Esophagus mucosa (tissue), 1 donor: ENCODE measurements around the gene CCDC195. TPM values are rescaled to one million over a fixed set of nuclear protein-coding genes. Genes with fewer than 3 reads are reported as not detected.
A peak's percentile ranks its signal among the peaks of the same experiment; 100 is the strongest.

Source experiments
- ATAC-seq: fragments of 200-7000 bp; cut with Tn5 transposase; one replicate; pipeline ENCODE4 v1.9.1; 2020
- total RNA-seq: library from RNA; stranded (reverse); gene quantifications from one replicate; pipeline ENCODE4 v1.2.4, GENCODE V29; 2023
- donor health status: DM: yes; HTN: yes; CAD: no.

The CCDC195 gene, protein sequence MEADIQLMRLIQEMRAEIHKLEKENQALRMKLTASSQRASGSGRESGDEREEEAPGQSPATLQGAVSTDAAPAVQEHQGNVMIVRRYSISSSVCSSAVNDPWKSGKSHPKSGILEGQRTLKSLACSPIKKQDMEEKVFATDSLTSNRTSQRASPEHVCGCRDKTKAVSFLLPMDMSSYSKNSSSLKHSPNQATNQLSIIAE
- not detected for total RNA-seq

DNA sequence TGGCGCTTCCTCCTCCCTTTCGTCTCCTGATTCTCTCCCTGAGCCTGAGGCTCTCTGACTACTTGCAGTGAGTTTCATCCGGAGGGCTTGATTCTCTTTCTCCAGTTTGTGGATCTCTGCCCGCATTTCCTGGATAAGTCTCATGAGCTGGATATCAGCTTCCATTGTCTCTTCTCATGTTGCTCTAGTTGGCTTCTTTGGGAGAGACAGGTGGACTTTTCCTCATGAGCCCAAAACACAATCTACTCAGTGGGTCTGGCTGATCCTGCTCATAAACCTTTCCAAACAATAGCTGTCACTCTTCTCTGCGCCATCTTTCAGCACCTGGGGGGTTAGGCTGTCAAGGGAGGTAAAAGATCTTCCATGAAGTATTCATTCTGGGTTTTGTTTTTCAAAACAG, at the start of gene CCDC195:
TSS of gene CCDC195 (minus strand) at position 165 of the 400 bp plus-strand sequence. CDS start at position 165, 0 bp downstream.
- ATAC-seq = no peak

DNA sequence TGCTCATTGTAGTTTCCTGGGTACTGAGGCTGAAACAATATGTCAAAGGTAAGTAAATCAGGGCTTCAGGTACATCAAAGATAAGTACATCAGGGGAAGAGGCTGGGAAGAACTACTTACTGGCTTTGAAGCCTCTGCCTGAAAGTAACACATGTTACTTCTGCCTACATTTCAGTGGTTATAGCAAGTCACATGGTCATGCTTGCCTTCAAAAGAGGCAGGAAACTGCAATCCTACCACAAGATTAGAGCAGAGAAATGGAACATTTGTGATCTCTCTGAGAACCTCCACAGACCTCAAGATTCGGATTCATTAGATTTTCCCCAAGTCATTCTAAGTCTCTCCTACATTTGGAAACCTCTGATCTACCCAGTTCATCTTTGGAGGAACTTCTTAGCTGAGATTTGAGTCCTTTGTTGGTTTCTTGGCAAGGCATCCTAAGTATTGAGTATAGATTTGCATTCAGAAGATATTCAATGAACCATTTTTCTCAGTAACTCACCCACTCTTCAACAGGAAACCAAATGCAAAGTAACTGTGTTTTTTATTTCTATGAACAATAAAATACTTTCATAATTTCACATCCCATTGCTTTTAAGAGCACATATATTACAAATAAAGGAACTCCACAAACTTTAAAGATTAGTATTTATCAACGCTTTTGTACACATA, 48.5 kb upstream of the CCDC195 start:
- ATAC-seq = no peak

DNA sequence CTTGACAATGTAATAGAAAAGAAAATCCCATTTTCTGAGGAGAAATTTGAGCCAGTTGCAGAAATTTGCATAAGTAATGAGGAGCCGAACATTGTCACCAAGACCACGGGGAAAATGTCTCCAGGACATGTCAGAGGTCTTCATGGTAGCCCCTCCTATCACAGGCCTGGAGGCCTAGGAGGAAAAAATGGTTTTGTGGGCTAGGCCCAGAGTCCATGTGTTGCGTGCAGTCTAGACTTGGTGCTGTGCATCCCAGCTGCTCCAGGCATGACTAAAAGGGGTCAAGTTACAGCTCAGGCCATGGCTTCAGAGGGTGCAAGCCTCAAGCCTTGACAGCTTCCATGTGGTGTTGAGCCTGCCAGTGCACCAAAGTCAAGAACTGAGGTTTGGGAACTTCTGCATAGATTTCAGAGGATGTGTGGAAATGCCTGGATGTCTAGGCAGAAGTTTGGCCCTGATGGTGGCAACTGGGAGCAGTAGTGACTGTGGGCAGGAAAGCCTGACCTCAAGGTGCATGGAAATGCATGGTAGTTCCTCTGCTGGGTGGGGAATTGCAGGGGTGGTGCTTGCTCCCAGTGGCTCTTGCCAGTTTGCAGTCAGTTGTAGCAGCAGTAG, 41.9 kb upstream of the CCDC195 start:
- no peak for ATAC-seq

DNA sequence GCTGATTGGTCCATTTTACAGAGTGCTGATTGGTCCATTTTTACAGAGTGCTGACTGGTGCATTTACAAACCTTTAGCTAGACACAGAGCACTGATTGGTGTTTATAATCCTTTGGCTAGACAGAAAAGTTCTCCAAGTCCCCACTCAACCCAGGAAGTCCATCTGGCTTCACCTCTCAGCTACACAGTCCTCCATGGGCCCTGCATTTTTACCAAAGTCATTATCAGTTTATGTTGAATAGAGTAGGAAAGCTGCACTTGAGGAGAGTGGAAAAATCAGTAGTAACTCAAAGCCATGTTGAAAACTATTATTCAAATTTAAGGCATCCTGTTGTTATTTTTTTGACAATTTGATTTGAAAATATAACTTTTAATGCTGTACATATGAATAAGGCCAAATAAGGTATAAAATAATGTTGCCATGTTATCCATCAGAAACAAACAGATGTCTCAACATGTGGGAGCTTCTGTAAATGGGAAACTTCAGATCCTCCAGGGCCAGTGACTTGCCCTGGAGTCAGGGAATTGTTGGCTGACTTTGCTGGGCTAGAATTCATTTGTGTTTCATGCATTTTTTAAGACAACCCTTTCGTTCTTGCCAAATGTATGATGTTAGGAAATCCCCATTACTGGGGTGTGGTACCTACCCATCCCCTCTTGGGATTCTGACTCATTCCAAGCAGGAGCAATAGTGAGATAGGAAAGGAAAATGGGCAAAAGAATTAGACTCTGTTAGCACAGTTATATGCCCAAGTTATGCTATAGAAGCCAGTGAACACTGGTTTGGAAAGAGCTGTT, 37.8 kb upstream of the CCDC195 start:
- peak; percentile 31 for ATAC-seq

DNA sequence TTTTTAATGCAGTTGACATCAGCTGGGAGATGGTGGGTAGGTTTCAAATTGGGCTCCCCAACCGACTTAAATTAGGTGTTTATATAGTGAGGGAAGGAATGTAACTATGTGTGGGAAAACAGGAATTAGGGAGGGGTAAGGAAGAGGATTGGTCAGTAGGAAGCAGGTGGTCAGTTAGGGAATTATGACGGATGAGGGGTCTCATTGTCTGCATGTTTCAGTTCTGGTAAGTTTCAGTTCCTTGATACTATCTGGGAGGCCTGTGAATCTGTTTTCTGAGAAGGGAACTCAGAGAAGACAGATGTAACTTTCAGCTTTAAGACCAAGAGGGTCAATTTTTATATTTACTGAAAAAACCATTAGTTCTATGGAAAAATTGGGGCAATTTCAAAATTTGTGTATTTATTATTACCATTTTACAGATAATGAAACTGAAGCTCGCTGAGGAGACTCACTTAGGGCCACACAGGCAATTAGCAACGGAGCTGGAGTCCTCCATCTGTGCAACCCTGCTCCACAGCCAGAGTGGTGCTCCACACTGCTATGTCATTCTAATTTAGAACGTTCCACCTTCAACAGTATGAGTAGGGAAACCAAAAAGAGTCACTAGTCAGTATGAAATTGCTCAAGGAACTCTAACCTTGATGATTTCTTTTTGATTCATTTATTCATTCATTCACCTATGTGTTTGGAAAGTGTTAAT, 36.0 kb upstream of the CCDC195 start:
- no peak for ATAC-seq

DNA sequence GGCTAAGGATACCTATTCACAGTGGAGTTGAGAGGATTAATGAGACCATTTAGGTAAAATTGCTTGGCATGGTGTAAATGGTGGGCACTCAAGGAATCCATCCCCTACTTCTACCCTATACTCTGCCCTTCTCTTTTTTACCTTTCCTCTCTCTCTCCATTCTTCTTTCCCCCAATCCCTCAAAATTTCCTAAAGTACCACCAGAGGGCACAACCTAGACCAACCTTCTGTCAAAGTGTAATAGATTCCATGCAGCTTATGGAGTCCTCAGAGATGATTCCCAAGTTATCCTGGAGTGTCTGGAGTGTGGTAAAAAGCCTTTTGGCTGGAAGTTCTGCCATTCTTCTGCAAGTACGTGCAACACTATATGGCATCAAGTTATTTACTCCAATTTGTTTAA, 33.0 kb upstream of the CCDC195 start:
- no peak for ATAC-seq

DNA sequence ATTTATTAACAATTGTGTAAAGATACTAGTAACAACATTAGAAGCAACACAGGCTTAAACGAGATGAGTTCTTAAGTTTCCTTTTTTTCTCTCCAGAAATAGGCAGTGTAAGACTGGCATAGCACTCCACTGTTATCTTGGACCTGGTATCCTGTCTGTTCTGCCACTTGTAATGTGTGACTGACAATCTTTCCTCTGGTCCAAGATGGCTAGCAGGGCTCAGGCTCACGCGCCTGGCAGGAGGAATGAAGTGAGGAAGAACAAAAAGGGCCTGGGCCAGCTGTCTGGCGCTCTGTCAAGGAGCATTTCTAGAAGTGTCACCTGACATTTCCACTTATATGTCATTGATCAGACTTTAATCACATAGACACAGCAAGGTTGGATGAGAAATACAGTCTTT, 31.6 kb upstream of the CCDC195 start:
- ATAC-seq = no peak

DNA sequence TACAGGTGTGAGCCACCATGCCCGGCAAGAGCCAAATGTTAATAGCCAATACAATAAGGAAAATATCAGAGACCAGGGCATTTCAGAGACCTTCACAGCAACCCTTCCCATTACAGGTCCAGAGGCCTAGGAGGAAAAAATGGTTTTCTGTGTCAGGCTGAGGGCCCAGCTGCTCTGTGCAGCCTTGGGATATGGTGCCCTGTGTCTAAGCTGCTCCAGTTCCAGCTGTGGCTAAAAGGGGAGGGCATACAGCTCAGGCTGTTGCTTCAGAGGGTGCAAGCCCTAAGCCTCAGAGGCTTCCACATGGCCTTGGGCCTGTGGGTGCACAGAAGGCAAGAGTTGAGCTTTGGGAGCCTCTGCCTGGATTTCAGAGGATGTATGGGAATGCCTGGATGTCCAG, 20.1 kb upstream of the CCDC195 start:
- no peak for ATAC-seq

DNA sequence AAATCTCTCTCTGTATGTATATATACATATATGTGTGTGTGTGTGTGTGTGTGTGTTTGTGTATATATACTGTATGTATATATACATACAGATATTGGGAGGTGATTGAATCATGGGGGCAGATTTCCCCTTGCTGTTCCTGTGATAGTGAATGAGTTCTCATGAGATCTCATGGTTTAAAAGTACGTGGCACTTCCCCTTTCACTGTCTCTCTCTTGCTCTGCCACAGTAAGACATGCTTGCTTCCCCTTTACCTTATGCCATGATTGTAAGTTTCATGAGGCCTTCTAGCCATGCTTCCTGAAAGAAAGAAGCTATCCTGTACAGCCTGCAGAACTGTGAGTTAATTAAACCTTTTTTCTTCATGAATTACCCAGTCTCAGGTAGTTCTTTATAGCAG, 18.8 kb upstream of the CCDC195 start:
- no peak for ATAC-seq

DNA sequence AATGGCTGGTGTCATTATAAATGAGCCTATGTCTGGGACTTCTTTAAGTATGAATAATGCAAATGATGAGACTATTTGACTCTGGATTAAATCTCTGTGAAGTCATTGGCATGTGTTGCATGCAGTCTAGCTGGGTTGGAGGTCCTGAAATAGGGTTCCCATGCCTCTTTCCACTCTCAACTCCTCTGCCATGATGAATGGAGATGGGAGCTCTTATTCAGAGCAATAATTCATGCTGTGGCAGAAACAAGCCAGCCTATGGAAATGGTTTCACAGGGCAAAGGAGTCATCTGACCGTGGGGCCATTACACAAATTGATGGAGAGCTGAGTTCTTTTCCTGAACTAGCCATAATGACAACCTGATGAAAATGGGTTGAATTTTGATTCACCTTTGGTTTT, 15.5 kb upstream of the CCDC195 start:
- no peak for ATAC-seq

DNA sequence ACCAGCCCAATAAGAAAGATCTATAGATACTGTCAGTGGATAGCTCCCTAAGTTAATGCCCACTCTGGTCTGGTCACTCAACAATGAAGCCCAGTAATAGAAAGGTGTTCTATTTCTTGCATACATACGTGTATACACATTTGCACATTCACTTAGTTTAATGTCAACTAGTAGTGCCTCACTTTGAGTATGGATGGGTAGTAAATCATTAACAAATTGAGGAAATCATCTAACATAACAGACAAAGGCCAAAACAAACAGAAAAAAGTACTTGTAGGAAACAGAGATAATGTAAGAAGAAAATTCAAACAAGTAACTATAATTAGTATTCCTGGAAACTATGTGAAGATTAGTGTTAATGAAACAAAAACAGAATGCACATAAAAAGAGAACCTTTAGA, 13.3 kb upstream of the CCDC195 start:
- no peak for ATAC-seq

DNA sequence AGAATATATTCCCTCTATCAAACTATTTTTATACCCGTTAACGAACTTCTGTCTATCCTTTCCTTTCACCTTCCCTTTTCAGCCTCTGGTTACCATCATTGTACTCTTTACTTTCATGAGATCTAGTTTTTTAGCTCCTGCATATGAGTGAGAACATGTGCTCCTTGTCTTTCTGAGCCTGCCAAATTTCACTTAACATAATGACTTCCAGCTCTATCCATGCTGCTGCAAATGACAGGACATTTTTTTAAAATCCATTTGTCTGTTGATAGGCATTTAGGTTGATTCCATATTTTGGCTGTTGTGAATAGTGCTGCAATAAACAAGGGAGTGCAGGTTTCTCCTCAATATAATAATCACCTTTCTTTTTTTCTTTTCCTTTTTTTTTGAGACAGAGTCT, 8.2 kb upstream of the CCDC195 start:
- ATAC-seq = no peak

DNA sequence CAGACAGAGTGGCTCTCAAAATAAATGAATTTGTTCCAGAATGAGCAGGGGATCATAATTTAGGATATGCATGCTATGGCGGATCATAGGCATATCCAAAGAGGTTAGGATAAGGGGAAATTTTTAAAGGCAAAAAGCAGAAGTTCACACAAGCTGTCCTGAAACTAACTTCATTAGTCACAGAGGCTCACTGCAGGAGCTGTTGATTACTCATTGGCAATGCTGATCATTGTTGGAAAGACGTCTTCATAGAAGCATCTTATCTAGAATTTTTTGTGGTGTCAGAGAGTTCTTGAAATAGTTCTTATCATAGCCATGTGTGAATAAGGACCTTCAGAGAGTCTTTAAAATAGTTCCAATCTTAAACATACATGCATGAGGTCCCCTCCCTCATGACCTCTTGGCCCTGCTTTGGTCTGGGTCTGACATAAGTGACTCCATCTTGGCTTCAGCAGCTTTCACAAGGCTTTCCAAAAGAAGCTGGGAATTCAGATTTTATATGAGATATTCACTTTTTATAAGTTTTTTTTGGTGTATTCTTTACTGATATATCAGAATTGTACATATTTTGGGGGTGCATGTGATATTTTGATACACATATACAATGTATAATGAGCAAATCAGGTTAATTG, 7.5 kb upstream of the CCDC195 start:
- ATAC-seq = no peak

DNA sequence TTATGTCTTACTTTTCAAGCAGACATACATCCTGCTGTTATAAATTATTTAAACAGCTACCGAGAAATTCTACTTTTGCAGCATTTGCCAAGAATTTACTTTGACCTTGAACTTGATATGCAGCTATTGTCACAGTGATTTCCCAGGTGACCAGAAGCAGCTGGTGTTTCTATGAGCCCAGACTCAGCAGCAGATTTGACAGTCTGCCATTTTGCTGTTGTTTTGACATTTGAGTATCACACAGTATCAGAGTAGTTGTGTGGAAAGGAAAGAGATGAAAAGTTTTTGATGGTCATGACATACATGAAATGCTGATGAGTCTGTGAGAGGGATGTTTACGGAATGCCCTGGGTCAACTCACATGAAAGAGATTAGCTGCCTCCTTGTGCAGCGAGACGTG, 6.6 kb upstream of the CCDC195 start:
- ATAC-seq = no peak

DNA sequence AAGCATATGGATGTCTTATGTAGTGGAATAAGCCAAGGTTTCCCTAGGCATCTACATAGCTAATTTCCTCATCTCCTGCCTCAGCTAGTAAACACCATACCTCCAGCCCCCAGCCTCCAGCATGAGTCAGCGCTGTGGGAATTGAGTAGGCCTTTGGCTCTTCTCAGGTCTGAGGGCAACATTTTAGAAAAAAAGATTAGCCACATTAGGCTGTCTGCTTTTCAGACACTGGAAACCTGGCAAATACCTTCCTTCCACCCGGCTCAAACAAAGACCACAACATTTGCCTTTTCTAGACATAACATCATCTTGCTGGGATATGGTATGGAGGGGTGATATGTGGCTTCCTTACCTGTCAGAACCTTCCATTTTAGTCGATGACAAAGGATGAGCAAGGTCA, 6.1 kb upstream of the CCDC195 start:
- ATAC-seq = no peak

DNA sequence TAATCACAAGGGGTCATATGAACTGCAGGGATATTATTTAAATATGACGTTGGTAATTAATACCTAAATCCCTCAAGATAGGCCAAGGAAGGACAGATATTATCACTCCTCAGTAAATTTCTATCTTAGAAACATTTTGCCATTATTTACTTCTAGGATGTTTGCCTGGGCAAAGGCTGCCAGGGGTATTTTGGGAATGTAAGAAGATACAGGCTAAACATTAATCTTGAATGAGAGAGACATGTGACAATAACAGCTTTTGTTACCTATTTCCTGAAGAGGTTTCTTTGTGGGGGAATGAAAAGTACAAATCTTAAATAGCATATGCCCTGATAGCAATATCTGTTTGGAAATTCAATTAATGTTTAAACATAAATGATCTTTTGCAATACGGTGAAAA, 756 bp upstream of the CCDC195 start:
- ATAC-seq = no peak

DNA sequence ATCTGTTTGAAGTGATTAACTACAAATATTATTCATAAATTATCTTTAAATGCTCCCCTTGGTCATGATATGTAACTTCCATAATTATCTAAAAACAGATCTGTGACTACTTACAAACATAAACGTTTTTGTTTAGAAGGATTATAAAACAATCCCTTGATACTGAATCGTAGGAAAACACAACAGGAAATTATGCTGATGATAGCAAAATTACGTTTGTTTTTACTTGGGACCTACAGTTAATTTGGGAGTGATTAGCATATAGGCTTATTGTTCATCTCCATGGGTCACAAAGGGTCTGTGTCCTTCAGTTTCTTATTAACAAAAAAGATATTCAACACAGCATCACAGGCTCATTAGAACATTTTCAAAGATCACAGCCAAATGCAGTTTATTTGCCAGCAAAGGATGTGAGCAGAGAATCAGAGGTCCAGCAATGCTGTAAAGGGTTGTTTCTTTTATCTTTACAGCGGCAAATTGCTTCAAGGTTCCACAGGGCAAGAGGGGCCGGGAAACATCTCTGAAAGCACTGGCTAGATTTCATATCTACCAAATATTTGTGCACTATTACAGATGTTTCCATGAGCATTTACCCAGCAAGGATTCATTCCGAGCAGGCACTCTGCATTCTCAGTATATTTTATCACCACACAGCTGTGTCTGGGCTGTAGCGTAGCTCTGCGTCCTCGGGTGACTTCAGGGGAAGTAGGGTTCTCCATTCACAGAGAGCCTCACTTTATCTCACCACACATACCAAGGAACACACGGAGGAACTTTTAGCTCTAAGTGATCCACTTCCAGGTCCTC, 4.1 kb downstream of the CCDC195 start:
- ATAC-seq = no peak

DNA sequence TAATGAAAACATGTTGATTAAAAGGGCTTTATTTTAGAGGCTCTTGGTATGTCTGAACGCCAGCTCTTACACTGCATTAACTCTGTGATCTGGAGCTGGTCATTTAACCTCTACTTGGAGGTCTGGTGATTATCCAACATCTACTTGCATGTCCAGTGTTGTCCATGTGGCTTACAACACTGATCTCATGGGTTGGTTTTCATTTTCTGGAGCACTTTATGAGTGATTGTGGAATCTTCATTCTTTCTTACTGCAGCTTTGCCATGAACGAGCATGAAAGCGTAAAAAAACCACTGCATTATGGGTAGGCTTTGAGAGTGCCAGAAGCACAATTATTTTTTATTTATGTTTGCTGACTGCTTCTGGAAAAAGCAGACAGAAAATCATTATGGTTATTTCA, 4.8 kb downstream of the CCDC195 start:
- ATAC-seq = no peak

DNA sequence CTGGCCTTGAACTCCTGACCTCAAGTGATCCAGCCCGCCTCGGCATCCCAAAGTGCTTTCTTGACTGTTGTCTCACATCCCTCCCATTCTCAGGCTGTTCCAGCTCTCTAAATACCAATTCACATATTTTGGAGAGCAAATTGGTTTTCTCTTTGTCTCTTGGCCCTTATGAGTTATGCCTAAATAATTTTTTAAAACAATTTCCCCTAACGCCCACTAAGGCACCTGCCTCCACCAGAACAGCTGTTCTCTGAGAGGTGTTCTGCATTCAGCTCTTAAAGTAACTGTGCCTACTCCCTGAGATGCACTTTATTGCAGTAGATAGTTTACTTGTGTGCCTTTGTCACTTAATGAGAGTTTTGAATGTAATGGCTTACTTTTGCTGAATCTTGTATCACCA, 6.9 kb downstream of the CCDC195 start:
- no peak for ATAC-seq

DNA sequence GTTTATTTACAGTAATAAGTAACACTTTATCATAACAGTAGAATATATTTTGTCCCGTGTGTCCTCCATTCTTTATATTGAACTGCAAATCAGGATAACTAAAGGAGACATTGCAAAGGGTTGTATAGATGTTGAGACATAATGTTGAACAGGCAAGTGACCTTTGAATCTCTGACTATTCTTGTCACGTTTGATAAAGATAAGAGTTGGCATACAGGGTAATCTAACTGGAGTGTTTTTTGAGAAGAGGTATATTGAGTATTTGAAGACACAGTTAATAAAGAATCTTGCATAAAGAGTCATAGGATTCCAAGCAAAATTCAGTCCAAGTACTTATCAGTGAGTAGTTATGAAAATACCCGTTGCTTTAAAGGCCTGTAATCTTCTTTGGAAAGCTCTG, 21.7 kb downstream of the CCDC195 start:
- ATAC-seq = no peak

DNA sequence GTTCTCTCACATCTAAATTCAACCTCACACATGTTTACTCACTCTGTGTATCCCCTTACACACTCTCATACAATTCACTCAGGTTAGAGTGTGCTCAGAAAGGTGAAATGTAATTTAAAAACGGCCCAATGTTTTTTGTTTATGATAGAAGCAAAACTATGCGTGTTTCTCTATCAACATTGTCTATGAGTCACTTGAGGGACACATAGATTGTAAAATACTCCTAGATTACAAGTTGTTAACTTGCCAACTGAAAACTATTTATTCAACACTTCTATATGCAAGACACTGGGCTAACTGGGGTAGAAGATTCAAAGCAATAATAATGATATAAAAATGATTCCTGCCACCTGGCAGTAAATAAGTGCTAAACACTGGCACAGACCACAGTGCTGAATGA, 24.6 kb downstream of the CCDC195 start:
- ATAC-seq = no peak

DNA sequence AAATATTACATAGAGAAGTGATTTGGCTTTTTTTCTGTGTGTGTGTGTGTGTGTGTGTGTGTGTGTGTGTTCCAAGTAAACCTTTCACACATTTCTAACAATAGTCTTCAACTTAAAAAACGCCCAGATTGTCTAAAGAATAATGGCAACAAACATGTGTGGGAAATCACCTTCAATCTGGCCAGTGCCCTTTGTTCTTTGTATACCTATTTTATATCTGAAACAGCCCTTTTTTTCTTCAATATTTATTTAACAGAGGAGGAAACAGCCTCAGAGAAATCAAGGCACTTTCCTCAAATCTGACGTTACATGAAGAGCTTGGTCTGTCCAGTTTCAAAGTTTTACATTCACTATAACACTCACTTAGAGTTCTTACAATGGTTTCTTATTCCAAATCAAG, 25.3 kb downstream of the CCDC195 start:
- no peak for ATAC-seq
